CD4-positive, alpha-beta T cell treated with Interleukin-21 for 1 hour (primary cell): ENCODE results near the gene GOLGA8S.
"Not testable (repeated sequence)": the region's sequence is repeated elsewhere in the genome, so short reads cannot be mapped to it uniquely, and the experiment has no call there.

Experiments used
- DNase-seq: peaks from one replicate; pipeline ENCODE4 v3.0.0-alpha.2; 2020

Gene GOLGA8S

GRCh38 chr15:23398357-23398756, 43.8 kb downstream of the GOLGA8S start:
- DNase-seq, result not testable (repeated sequence)

GRCh38 chr15:23399207-23399606, 44.7 kb downstream of the GOLGA8S start:
- not testable (repeated sequence) for DNase-seq

- no peak for DNase-seq
Measured at GRCh38 chr15:23401627-23402026, 47.1 kb downstream of the GOLGA8S start.

- no peak for DNase-seq
Measured at GRCh38 chr15:23402140-23402539, 47.6 kb downstream of the GOLGA8S start.

- no peak for DNase-seq
Measured at GRCh38 chr15:23402544-23402943, 48.0 kb downstream of the GOLGA8S start.

GRCh38 chr15:23403550-23403949, 49.0 kb downstream of the GOLGA8S start:
- DNase-seq, result no peak

- DNase-seq, result no peak
Measured at GRCh38 chr15:23411841-23412240, 57.3 kb downstream of the GOLGA8S start.

GRCh38 chr15:23412881-23413600, 58.5 kb downstream of the GOLGA8S start:
- not testable (repeated sequence) for DNase-seq
